GM19099 (cell line): ENCODE data around the gene CTNNA3.

ENCODE experiments used
- POLR2A ChIP-seq: IDR thresholded peaks from 3 replicates; pipeline ENCODE4 v1.6.1; 2011; ENCODE audit warnings: low read depth; ENCODE audit not compliant: insufficient read length; ENCODE audit errors: extremely low read depth

The CTNNA3 gene

GRCh38 chr10:67696029-67696428, at the start of gene CTNNA3:
TSS of gene CTNNA3 (minus strand) at chr10:67696195.
- no peak for TF ChIP-seq POLR2A

GRCh38 chr10:67735430-67735829, 39.4 kb upstream of the CTNNA3 start:
- no peak for TF ChIP-seq POLR2A

- no peak for TF ChIP-seq POLR2A
Observed at GRCh38 chr10:67733511-67733910, 37.5 kb upstream of the CTNNA3 start.

GRCh38 chr10:67725567-67725966, 29.6 kb upstream of the CTNNA3 start:
- TF ChIP-seq POLR2A = no peak

GRCh38 chr10:67723601-67724000, 27.6 kb upstream of the CTNNA3 start:
- no peak for TF ChIP-seq POLR2A

- no peak for TF ChIP-seq POLR2A
Observed at GRCh38 chr10:67722113-67722512, 26.1 kb upstream of the CTNNA3 start.

GRCh38 chr10:67705921-67706320, 9.9 kb upstream of the CTNNA3 start:
- TF ChIP-seq POLR2A = no peak

GRCh38 chr10:67698164-67698563, 2.2 kb upstream of the CTNNA3 start:
- TF ChIP-seq POLR2A = no peak

- TF ChIP-seq POLR2A = no peak
Observed at GRCh38 chr10:67697724-67698131, 1.7 kb upstream of the CTNNA3 start.

- TF ChIP-seq POLR2A = no peak
Observed at GRCh38 chr10:67696679-67697078, 684 bp upstream of the CTNNA3 start.

- TF ChIP-seq POLR2A = no peak
Observed at GRCh38 chr10:67695555-67695954, 440 bp downstream of the CTNNA3 start.

- no peak for TF ChIP-seq POLR2A
Observed at GRCh38 chr10:67678335-67678974, 17.5 kb downstream of the CTNNA3 start.

GRCh38 chr10:67676208-67676825, 19.7 kb downstream of the CTNNA3 start:
- TF ChIP-seq POLR2A = no peak

- TF ChIP-seq POLR2A = no peak
Observed at GRCh38 chr10:67670401-67670800, 25.6 kb downstream of the CTNNA3 start.

- no peak for TF ChIP-seq POLR2A
Observed at GRCh38 chr10:67669978-67670377, 26.0 kb downstream of the CTNNA3 start.

GRCh38 chr10:67668448-67668847, 27.5 kb downstream of the CTNNA3 start:
- no peak for TF ChIP-seq POLR2A

GRCh38 chr10:67667035-67667425, 29.0 kb downstream of the CTNNA3 start:
- no peak for TF ChIP-seq POLR2A
